Gastroesophageal sphincter (tissue), 4 donors: Measurements from ENCODE around the gene ASB15. TPM values are rescaled to one million over a fixed set of nuclear protein-coding genes. Genes with fewer than 3 reads are reported as not detected.

Experiments used
- ATAC-seq: fragments of 150-250 bp; one replicate; pipeline ENCODE4 v1.9.1; 2016; ENCODE audit warnings: mild to moderate bottlenecking, moderate library complexity
- H3K27ac ChIP-seq, 4 donors: fragments of 200-600 bp; sonication (generic) in 3 of 4; 1 replicate in 3 of 4; 2 replicates in 1 of 4; pipeline ENCODE4 v1.5.1; 2016 to 2019
- H3K27me3 ChIP-seq: fragments of 200-600 bp; sonication (generic); one replicate; pipeline ENCODE4 v1.5.1; 2019
- H3K36me3 ChIP-seq, 2 donors: fragments of 200-600 bp; sonication (generic); one replicate each; pipeline ENCODE4 v1.5.1; 2019; ENCODE audit warnings: control low read depth in 1 of 2
- H3K4me1 ChIP-seq, 3 donors: fragments of 200-600 bp; sonication (generic); 1 replicate in 2 of 3; 2 replicates in 1 of 3; pipeline ENCODE4 v1.5.1; 2016 to 2019; ENCODE audit warnings: control low read depth in 2 of 3
- H3K4me3 ChIP-seq, 2 donors: fragments of 200-600 bp; sonication (generic); one replicate each; pipeline ENCODE4 v1.5.1; 2019; ENCODE audit warnings: mild to moderate bottlenecking in 1 of 2, moderate library complexity in 1 of 2
- H3K9me3 ChIP-seq, 3 donors: fragments of 200-600 bp; sonication (generic); one replicate each; pipeline ENCODE4 v1.5.1; 2017 to 2019; ENCODE audit warnings: control low read depth in 2 of 3
- EP300 ChIP-seq: sonication (generic); formaldehyde crosslinking; IDR thresholded peaks from one replicate; pipeline ENCODE4 v1.6.1; 2017; ENCODE audit warnings: antibody characterized with exemption, mild to moderate bottlenecking
- POLR2A ChIP-seq, 2 donors: fragments of 450-650 bp; IDR thresholded peaks; one replicate each; pipeline ENCODE4 v1.6.1; 2017; ENCODE audit warnings: antibody characterized with exemption in 2 of 2, mild to moderate bottlenecking in 2 of 2, moderate library complexity in 1 of 2
- POLR2AphosphoS5 ChIP-seq: sonication (generic); formaldehyde crosslinking; IDR thresholded peaks from one replicate; pipeline ENCODE4 v1.6.1; 2017; ENCODE audit warnings: antibody characterized with exemption
- WGBS, 2 donors: methylation state at CpG; one replicate each; pipeline ENCODE4 v1.1.5; 2018; ENCODE audit warnings: low coverage in 1 of 2; 5-methylcytosine and 5-hydroxymethylcytosine counted together
- total RNA-seq, 4 donors: library from RNA; depleted of rRNA; stranded (reverse); fragments of >200 nt; gene quantifications; one replicate each; pipeline ENCODE4 v1.1.0, GENCODE V29; 2016
- TF ChIP-seq, protein P1 (sequence below), 4 experiments: fragments of 200-600 bp in 2 of 4; fragments of 450-650 bp in 2 of 4; sonication (generic) in 1 of 4; IDR thresholded peaks; one replicate each; pipeline ENCODE4 v1.5.1; 2017 to 2019; ENCODE audit warnings: antibody characterized with exemption in 4 of 4, mild to moderate bottlenecking in 2 of 4, moderate library complexity in 2 of 4

Gene ASB15
- total RNA-seq, 4 donors from 2014 or later: not detected

DNA sequence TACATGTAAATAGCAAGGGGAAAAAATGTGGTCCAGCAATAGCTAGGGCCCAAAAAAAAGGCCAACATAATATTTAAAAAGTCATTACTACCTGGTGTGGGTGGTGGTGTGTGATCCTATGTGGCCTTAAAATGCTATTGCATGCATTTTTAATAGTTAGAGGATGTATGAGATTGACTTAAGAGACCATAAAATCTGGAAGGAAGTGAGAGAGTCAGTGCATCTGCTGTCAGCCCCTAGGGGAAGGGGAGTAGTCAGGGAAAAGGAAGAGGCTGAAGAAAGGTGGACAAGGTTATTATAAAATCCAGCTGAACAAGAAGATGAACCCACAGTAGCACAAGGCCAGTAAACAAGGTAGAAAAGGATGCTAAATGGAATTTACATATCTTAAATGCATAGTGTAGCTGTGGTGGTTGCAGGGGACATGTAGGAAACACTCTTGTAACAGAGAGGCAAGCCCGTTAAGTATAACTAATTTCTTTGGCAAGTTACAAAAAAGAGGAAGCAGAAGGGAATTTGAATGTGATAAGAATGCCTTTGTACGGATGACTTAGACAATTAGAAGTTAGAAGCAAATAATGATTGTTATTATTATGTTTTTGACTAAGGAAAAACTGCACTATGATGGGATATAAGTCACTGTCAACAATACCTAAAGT lies 32.1 kb upstream of the ASB15 start:
- no peaks in the 10 kb centered on the region for H3K9me3 ChIP-seq
- no peaks in the 10 kb centered on the region for H3K4me1 ChIP-seq
- WGBS, 2 donors: 42% methylated on average over 2 of the region's 2 CpGs
- ATAC-seq: no peak
- no peaks in the 10 kb centered on the region for H3K36me3 ChIP-seq
- no peak overlapping the region for H3K4me3 ChIP-seq
- H3K27me3 ChIP-seq: no peaks in the 10 kb centered on the region
- TF ChIP-seq, protein P1, sequence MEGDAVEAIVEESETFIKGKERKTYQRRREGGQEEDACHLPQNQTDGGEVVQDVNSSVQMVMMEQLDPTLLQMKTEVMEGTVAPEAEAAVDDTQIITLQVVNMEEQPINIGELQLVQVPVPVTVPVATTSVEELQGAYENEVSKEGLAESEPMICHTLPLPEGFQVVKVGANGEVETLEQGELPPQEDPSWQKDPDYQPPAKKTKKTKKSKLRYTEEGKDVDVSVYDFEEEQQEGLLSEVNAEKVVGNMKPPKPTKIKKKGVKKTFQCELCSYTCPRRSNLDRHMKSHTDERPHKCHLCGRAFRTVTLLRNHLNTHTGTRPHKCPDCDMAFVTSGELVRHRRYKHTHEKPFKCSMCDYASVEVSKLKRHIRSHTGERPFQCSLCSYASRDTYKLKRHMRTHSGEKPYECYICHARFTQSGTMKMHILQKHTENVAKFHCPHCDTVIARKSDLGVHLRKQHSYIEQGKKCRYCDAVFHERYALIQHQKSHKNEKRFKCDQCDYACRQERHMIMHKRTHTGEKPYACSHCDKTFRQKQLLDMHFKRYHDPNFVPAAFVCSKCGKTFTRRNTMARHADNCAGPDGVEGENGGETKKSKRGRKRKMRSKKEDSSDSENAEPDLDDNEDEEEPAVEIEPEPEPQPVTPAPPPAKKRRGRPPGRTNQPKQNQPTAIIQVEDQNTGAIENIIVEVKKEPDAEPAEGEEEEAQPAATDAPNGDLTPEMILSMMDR (IDR thresholded peaks at IDR 0.05): no peak
- TF ChIP-seq POLR2A (IDR thresholded peaks at IDR 0.05) (no peak), POLR2AphosphoS5 (no peak), EP300 (no peak)
- no peak overlapping the region for H3K27ac ChIP-seq

DNA sequence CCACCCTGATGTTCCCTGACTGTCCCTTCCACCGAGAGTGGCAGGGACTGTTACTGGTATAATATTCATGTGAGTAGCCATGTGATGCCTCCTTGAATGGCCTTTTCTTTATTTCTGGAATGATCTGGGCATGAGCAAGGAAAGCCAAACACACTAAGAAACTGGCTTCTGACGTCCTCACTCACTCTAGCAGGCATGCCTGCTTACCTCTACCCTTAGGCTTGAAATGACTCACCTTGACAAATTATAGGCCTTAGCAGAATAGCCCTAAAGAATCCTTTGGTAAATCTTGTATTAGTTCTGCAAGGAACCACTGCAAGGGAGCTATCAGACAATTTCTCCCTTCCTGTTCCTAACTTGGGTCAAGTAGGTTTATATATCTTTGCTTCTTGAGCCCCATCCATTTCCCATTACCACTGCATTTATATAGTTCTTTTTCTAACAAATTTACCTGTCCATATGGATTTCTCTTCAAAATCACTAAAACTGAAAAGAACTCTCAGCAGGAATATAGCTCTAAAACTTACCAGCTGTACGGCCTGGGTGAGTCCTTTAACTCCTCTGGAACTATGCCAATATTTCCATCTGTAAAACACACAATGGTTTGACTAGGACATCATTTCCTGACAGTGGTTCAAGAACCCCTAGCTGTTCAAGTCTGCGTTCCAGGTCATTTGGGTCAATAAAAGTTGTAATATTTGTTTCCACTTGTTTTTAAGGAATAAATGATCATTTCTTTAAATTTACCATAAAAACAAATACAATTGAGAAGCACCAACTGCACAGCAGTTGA lies 31.0 kb upstream of the ASB15 start:
- no peaks in the 10 kb centered on the region for H3K9me3 ChIP-seq
- no peaks in the 10 kb centered on the region for H3K36me3 ChIP-seq
- no peak overlapping the region for H3K27ac ChIP-seq
- no peak for ATAC-seq
- H3K4me1 ChIP-seq: no peaks in the 10 kb centered on the region
- H3K4me3 ChIP-seq: no peak overlapping the region
- no peaks in the 10 kb centered on the region for H3K27me3 ChIP-seq
- TF ChIP-seq EP300: no peak
- WGBS, 2 donors: 40% methylated on average over 2 to 3 of the region's 4 CpGs

DNA sequence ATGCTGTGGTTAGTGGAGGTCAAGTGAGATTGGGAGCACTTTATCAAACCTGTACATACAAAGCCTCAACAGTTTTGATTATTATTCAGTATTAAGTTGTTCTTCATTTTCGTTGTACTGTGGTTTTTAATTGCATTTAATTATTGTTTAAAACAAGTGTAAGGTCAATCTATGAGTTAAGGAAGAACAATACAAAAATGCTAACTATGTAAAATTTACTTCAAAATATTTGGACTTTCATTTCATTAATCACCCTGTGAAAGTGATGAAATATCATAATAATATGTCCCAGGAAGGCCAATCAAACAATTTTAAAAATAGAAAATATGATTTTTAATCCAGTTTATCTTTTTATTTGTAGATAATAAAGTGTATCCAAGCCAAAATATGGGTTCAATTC lies 30.4 kb upstream of the ASB15 start:
- TF ChIP-seq POLR2A (IDR thresholded peaks at IDR 0.05) (no peak), EP300 (no peak), POLR2AphosphoS5 (no peak)
- TF ChIP-seq, protein P1 (IDR thresholded peaks at IDR 0.05): no peak
- Histone ChIP-seq H3K27me3 (no peaks in the 10 kb centered on the region), H3K9me3 (no peaks in the 10 kb centered on the region), H3K27ac (no peak overlapping the region), H3K4me3 (no peak overlapping the region), H3K36me3 (no peaks in the 10 kb centered on the region), H3K4me1 (no peaks in the 10 kb centered on the region)
- WGBS, 2 donors: 27 to 50% methylated on average over 1 of the region's 1 CpG
- ATAC-seq: no peak

DNA sequence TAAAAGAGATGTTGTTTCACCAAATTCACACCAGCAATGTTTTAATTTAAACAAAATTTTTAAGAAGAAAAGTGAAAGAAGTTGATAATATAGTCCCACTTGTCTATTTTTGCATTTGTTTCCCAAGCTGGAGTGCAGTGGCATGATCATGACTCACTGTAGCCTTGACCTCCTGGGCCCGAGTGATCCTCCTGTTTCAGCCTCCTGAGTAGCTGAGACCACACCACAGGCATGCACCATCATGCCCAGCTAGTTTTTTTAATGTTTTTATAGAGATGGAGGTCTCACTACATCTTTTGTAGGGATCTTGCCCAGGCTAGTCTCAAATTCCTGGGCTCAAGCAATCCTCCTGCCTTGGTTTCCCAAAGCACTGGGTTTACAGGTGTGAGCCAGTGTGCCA lies 29.9 kb upstream of the ASB15 start:
- Histone ChIP-seq H3K9me3 (no peaks in the 10 kb centered on the region), H3K4me3 (no peak overlapping the region), H3K36me3 (no peaks in the 10 kb centered on the region), H3K27me3 (no peaks in the 10 kb centered on the region), H3K27ac (no peak overlapping the region), H3K4me1 (no peaks in the 10 kb centered on the region)
- WGBS, 2 donors: 78 to 100% methylated on average over 1 of the region's 1 CpG
- no peak for ATAC-seq
- TF ChIP-seq POLR2AphosphoS5: no peak
- no peak for TF ChIP-seq EP300
- no peak for TF ChIP-seq POLR2A (IDR thresholded peaks at IDR 0.05)
- TF ChIP-seq, protein P1 (IDR thresholded peaks at IDR 0.05): no peak

DNA sequence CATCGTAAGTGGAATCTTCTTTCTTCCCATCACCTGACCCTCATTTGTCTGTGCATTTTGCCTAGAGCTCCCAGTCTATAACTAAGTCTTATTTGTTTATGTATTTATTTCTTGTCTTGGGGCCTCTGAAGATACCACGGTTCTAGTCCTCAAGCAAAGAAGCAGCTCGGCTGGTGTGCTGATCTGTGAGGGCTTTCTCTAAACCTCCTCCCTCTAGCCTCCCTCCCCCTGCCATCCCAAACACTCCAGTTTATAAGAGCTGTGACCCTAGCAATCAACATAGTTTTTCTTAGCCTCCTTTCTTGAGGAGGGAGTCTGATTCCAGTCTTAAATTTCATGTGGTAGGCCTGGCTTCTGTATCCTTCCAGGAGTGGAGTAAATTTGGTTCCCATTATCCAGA lies 28.3 kb upstream of the ASB15 start:
- no peak for TF ChIP-seq POLR2AphosphoS5
- no peak for TF ChIP-seq EP300
- TF ChIP-seq POLR2A (IDR thresholded peaks at IDR 0.05): no peak
- TF ChIP-seq, protein P1 (IDR thresholded peaks at IDR 0.05): no peak
- 52 to 65% methylated on average over 2 of the region's 3 CpGs for whole genome bisulfite sequencing, 2 donors
- no peaks in the 10 kb centered on the region for H3K9me3 ChIP-seq
- no peak for ATAC-seq
- H3K4me3 ChIP-seq: no peak overlapping the region
- no peak overlapping the region for H3K27ac ChIP-seq
- H3K4me1 ChIP-seq: no peaks in the 10 kb centered on the region
- H3K36me3 ChIP-seq: no peaks in the 10 kb centered on the region
- no peaks in the 10 kb centered on the region for H3K27me3 ChIP-seq
